SK-N-SH (cell line): ENCODE data around the gene INPP5A. TPM values are rescaled to one million over a fixed set of nuclear protein-coding genes. Genes with fewer than 3 reads are reported as not detected.

Experiments
- CHD2 ChIP-seq: fragments of 150-350 bp; IDR thresholded peaks from 2 replicates; pipeline ENCODE4 v1.6.1; 2018; ENCODE audit warnings: low read length; ENCODE audit not compliant: partially characterized antibody
- ELF1 ChIP-seq: IDR thresholded peaks from 2 replicates; pipeline ENCODE4 v1.4.0; 2012
- EZH2phosphoT487 ChIP-seq: fragments of 200-600 bp; sonication (generic); IDR thresholded peaks from 2 replicates; pipeline ENCODE4 v1.6.1; 2017; ENCODE audit warnings: low read depth, mixed run types, mild to moderate bottlenecking, antibody characterized with exemption, moderate library complexity, borderline replicate concordance
- FOSL2 ChIP-seq: IDR thresholded peaks from 2 replicates; pipeline ENCODE4 v1.4.0; 2012; ENCODE audit warnings: low read depth, mild to moderate bottlenecking, moderate library complexity, borderline replicate concordance
- FOXM1 ChIP-seq: IDR thresholded peaks from 2 replicates; pipeline ENCODE4 v1.4.0; 2012; ENCODE audit warnings: low read depth, mild to moderate bottlenecking
- JUND ChIP-seq: IDR thresholded peaks from 2 replicates; pipeline ENCODE4 v1.4.0; 2012
- MAX ChIP-seq: IDR thresholded peaks from 2 replicates; pipeline ENCODE4 v1.4.0; 2012; ENCODE audit warnings: low read depth
- MXI1 ChIP-seq: IDR thresholded peaks from 2 replicates; pipeline ENCODE4 v1.6.1; 2012; ENCODE audit warnings: mild to moderate bottlenecking, low read depth, low read length, improper control_type of control experiment
- NFIC ChIP-seq: IDR thresholded peaks from 2 replicates; pipeline ENCODE4 v1.4.0; 2012; ENCODE audit warnings: borderline replicate concordance
- NRF1 ChIP-seq: IDR thresholded peaks from 2 replicates; pipeline ENCODE4 v1.6.1; 2012; ENCODE audit warnings: low read depth, mild to moderate bottlenecking, low read length
- REST ChIP-seq: IDR thresholded peaks from 2 replicates; pipeline ENCODE4 v1.6.1; 2012; ENCODE audit warnings: mild to moderate bottlenecking, low read depth, low read length, moderate library complexity
- RFX5 ChIP-seq: IDR thresholded peaks from 2 replicates; pipeline ENCODE4 v1.6.1; 2012; ENCODE audit warnings: mild to moderate bottlenecking, improper control_type of control experiment, low read length
- SIN3A ChIP-seq: IDR thresholded peaks from 2 replicates; pipeline ENCODE4 v1.6.1; 2012; ENCODE audit warnings: low read depth, mild to moderate bottlenecking, low read length, moderate library complexity, borderline replicate concordance
- SMC3 ChIP-seq: IDR thresholded peaks from 2 replicates; pipeline ENCODE4 v1.6.1; 2012; ENCODE audit warnings: low read depth, low read length, improper control_type of control experiment
- TAF1 ChIP-seq: IDR thresholded peaks from 2 replicates; pipeline ENCODE4 v1.6.1; 2012; ENCODE audit warnings: low read depth, mild to moderate bottlenecking, low read length, moderate library complexity, borderline replicate concordance
- TEAD4 ChIP-seq: IDR thresholded peaks from 2 replicates; pipeline ENCODE4 v1.4.0; 2012; ENCODE audit warnings: mild to moderate bottlenecking, borderline replicate concordance; ENCODE audit not compliant: insufficient read depth
- YY1 ChIP-seq: IDR thresholded peaks from 2 replicates; pipeline ENCODE4 v1.4.0; 2012; ENCODE audit warnings: low read depth, mild to moderate bottlenecking
- ZBTB33 ChIP-seq: IDR thresholded peaks from 2 replicates; pipeline ENCODE4 v1.4.0; 2012; ENCODE audit warnings: low read depth, borderline replicate concordance
- polyA plus RNA-seq, 3 experiments: library from polyadenylated mRNA; depleted of rRNA; stranded (reverse); fragments of >200 nt; gene quantifications; 2 replicates each; pipeline ENCODE4 v1.2.3, GENCODE V29; 2012
- TF ChIP-seq, protein P1 (sequence below): fragments of 150-350 bp; IDR thresholded peaks from 2 replicates; pipeline ENCODE4 v1.6.1; 2017; ENCODE audit warnings: antibody characterized with exemption, low read length, low read depth, borderline replicate concordance

The INPP5A gene
- polyA plus RNA-seq, 1 of the 3 experiments (the other 2 are of a cell fraction) = 12.0 TPM

GRCh38 chr10:132667342-132668047 lies 129.9 kb downstream of the INPP5A start (continued):
- no peak for TF ChIP-seq REST
- no peak for TF ChIP-seq NFIC
- TF ChIP-seq, protein P1, sequence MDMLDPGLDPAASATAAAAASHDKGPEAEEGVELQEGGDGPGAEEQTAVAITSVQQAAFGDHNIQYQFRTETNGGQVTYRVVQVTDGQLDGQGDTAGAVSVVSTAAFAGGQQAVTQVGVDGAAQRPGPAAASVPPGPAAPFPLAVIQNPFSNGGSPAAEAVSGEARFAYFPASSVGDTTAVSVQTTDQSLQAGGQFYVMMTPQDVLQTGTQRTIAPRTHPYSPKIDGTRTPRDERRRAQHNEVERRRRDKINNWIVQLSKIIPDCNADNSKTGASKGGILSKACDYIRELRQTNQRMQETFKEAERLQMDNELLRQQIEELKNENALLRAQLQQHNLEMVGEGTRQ = no peak
- TF ChIP-seq MXI1 = peak; percentile 60
- no peak for TF ChIP-seq ELF1
- peak; percentile 71 for TF ChIP-seq CHD2
- TF ChIP-seq RFX5 = no peak
- TF ChIP-seq FOXM1 = no peak
- TF ChIP-seq SIN3A = no peak
- no peak for TF ChIP-seq FOSL2
- TF ChIP-seq TAF1 = no peak
- no peak; the same call in 1 of the 2 replicates for TF ChIP-seq SMC3
- no peak for TF ChIP-seq NRF1
- TF ChIP-seq EZH2phosphoT487 = no peak
- TF ChIP-seq MAX = no peak
- TF ChIP-seq ZBTB33 = no peak
- TF ChIP-seq JUND = no peak
- no peak for TF ChIP-seq TEAD4
- no peak for TF ChIP-seq YY1
- TF ChIP-seq, all 33 proteins: peak for 8
